ENCODE results near the gene UXS1. TPM values are rescaled to one million over a fixed set of nuclear protein-coding genes. Genes with fewer than 3 reads are reported as not detected.

Gene UXS1
- total and polyA plus RNA-seq, 2 of the 8 experiments (the other 6 are each of a cell fraction or from before 2014, with no cell fraction given): 44.5 to 63.4 TPM

- peaks cover 0 to 16% (median 10%) of the 10 kb centered on the region in 4 experiments; a peak in 6 of 7 replicates for H3K27me3 ChIP-seq (replicated peaks in 1 of 4; ENCODE audit: control insufficient read depth in 3 of 4, extremely low read depth in 1 of 4, insufficient read depth in 3 of 4, low read length in 3 of 4)
- peak overlapping the region; percentile 85 to 89 for H3K4me2 ChIP-seq (ENCODE audit: insufficient read depth in 1 of 2, low read depth in 2 of 2, low read length in 2 of 2)
- peak overlapping the region; percentile 36 to 70 (median 42) for H3K4me3 ChIP-seq (ENCODE audit: extremely low read depth in 1 of 4, insufficient read depth in 2 of 4, low read depth in 3 of 4, low read length in 4 of 4)
- H3K23me2 ChIP-seq (ENCODE audit: low read depth, low read length): peaks cover 13% of the 10 kb centered on the region; the same call in 1 of the 2 replicates
- peak overlapping the region; percentile 29; the same call in 1 of the 2 replicates for H2BK15ac ChIP-seq (ENCODE audit: low read length)
- H3K14ac ChIP-seq (ENCODE audit: insufficient read length): no peak overlapping the region
- no peak overlapping the region; the same call in 1 of the 2 replicates for H2AK5ac ChIP-seq (ENCODE audit: low read depth, low read length)
- no peak overlapping the region for H3K56ac ChIP-seq (replicated peaks; ENCODE audit: insufficient read length, low read depth, low read length)
- H3K4me1 ChIP-seq (replicated peaks in 1 of 4; ENCODE audit: control insufficient read depth in 3 of 4, insufficient read depth in 4 of 4, low read length in 3 of 4): peaks cover 4 to 10% (median 7%) of the 10 kb centered on the region in 4 experiments; a peak in 5 of 7 replicates
- ChIA-PET POLR2A (ENCODE audit: partially characterized antibody) (no interaction called here), CTCF (ENCODE audit: partially characterized antibody) (interaction anchor here (0.8 to 1.5 kb wide), 4 partner anchors 14 to 108 kb away, joined by 3 to 6 read pairs (median 4); no protein-coding TSS in a partner anchor)
- H3K79me2 ChIP-seq (ENCODE audit: control insufficient read depth in 1 of 2, insufficient read depth in 2 of 2, low read length in 2 of 2): no peaks in the 10 kb centered on the region
- H2BK20ac ChIP-seq (ENCODE audit: low read length): 0 out of 2 replicates have a peak overlapping the region, but pooled peaks have one; percentile 18
- H3K9ac ChIP-seq (replicated peaks in 1 of 4; ENCODE audit: extremely low read depth in 1 of 4, low read depth in 3 of 4, low read length in 3 of 4): no peak overlapping the region
- WGBS, 2 experiments (ENCODE audit: extremely low coverage in 1 of 2, insufficient coverage in 1 of 2, insufficient read length in 1 of 2, insufficient replicate concordance in 2 of 2, low coverage in 1 of 2, low lambda C conversion rate in 2 of 2, missing lambda C conversion rate in 1 of 2): 41% methylated on average over 26 of the region's 26 CpGs; no CpG with 5 or more reads in 1 of the 2 experiments
- H3K18ac ChIP-seq (ENCODE audit: extremely low read depth, low read length): peak overlapping the region; percentile 60
- H3K27ac ChIP-seq (ENCODE audit: low read depth, low read length): no peak overlapping the region
- peak overlapping the region; percentile 10 for H4K5ac ChIP-seq (ENCODE audit: insufficient read length, low read depth, low read length)
- FAIRE-seq (peak; percentile 76), DNase-seq (ENCODE audit: low read depth in 1 of 2, low spot score in 2 of 2) (no peak)
- H2BK5ac ChIP-seq (ENCODE audit: low read depth, low read length): no peak overlapping the region
- peak overlapping the region; percentile 85 for H4K91ac ChIP-seq (replicated peaks; ENCODE audit: insufficient read length, low read length)
- H3K36me3 ChIP-seq (ENCODE audit: control insufficient read depth in 2 of 4, insufficient read depth in 4 of 4, low read length in 3 of 4): no peaks in the 10 kb centered on the region
- H2AFZ ChIP-seq (ENCODE audit: low read length): peak overlapping the region; percentile 64; the same call in 1 of the 2 replicates
- peak overlapping the region; percentile 85; the same call in 1 of the 2 replicates for H2BK12ac ChIP-seq (ENCODE audit: low read depth, low read length)
- TF ChIP-seq ASH2L (IDR thresholded peaks at IDR 0.05; ENCODE audit: low read length): peak; percentile 22
- no peak for TF ChIP-seq POU5F1 (IDR thresholded peaks at IDR 0.05; ENCODE audit: low read depth, low read length)
- TF ChIP-seq NANOG (IDR thresholded peaks at IDR 0.05; ENCODE audit: insufficient read depth, low read depth, low read length, poor library complexity, severe bottlenecking): no peak
- TF ChIP-seq SAP30 (IDR thresholded peaks at IDR 0.05; ENCODE audit: insufficient read depth, insufficient replicate concordance, low read length): peak; percentile 53
- peak; percentile 82 to 86; a peak in 1 of 4 replicates for TF ChIP-seq SIN3A (conservative IDR thresholded peaks at IDR 0.05 in 1 of 2, IDR thresholded peaks at IDR 0.05 in 1 of 2; ENCODE audit: low read depth in 1 of 2, low read length in 2 of 2)
- TF ChIP-seq CTBP2 (IDR thresholded peaks at IDR 0.05; ENCODE audit: borderline replicate concordance, insufficient read depth, insufficient read length, low read length): peak; percentile 9
- TF ChIP-seq KDM4A (IDR thresholded peaks at IDR 0.05; ENCODE audit: low read depth, low read length, severe bottlenecking): peak; percentile 72
- H4K20me1 ChIP-seq (replicated peaks in 1 of 2; ENCODE audit: control insufficient read depth in 1 of 2, insufficient read depth in 2 of 2, low read length in 2 of 2): no peaks in the 10 kb centered on the region
- no peaks in the 10 kb centered on the region for H3K9me3 ChIP-seq (ENCODE audit: insufficient read depth in 2 of 2, low read depth in 1 of 2, low read length in 1 of 2)
- H3K23ac ChIP-seq (ENCODE audit: insufficient read length): no peak overlapping the region
- H4K8ac ChIP-seq (ENCODE audit: extremely low read depth, insufficient read depth, low read length): peak overlapping the region; percentile 62
- H2BK120ac ChIP-seq (replicated peaks; ENCODE audit: low read depth, low read length): no peak overlapping the region
- peak overlapping the region; percentile 32 for H3K4ac ChIP-seq (replicated peaks; ENCODE audit: insufficient read length, low read depth, low read length)
- H3K79me1 ChIP-seq (ENCODE audit: low read depth, low read length): no peaks in the 10 kb centered on the region
Observed at GRCh38 chr2:106065983-106066820, 127.9 kb downstream of the UXS1 start.

All from H1 (cell line).